SKM-1 treated with dmso at 0.1 percent for 144 hours (cell line): ENCODE results near the gene LPP.

Experiments
- DNase-seq: peaks from one replicate; lab custom pipeline; 2025; ENCODE audit not compliant: unreplicated experiment; lab: John Stamatoyannopoulos, UW

LPP gene

GRCh38 chr3:188927971-188928370, 774.0 kb downstream of the LPP start:
- no peak for DNase-seq

GRCh38 chr3:188929137-188929536, 775.2 kb downstream of the LPP start:
- DNase-seq: no peak

GRCh38 chr3:188931036-188931435, 777.1 kb downstream of the LPP start:
- no peak for DNase-seq

GRCh38 chr3:188931531-188931930, 777.6 kb downstream of the LPP start:
- no peak for DNase-seq

- DNase-seq: no peak
These were observed 781.0 kb downstream of the LPP start for GRCh38 chr3:188934989-188935388.

- no peak for DNase-seq
These were observed 782.7 kb downstream of the LPP start for GRCh38 chr3:188936597-188937107.

- DNase-seq: no peak
These were observed 783.4 kb downstream of the LPP start for GRCh38 chr3:188937389-188937788.

- no peak for DNase-seq
These were observed 785.0 kb downstream of the LPP start for GRCh38 chr3:188938999-188939398.

GRCh38 chr3:188939814-188940572, 786.0 kb downstream of the LPP start:
- no peak for DNase-seq
